OCI-LY7 (cell line): ENCODE results near the gene FAM217A. TPM values are rescaled to one million over a fixed set of nuclear protein-coding genes. Genes with fewer than 3 reads are reported as not detected.

ENCODE experiments used
- BruUV-seq: library from RNA; stranded (reverse); fragments of 400-500 nt; replicated peaks from 2 replicates; lab custom pipeline; 2021; lab: Mats Ljungman, UMichigan
- CTCF ChIA-PET: fragments of 300-600 bp; sonication (Branson Sonifier 250); formaldehyde crosslinking; loops from one replicate; lab custom pipeline; 2022; ENCODE audit warnings: antibody characterized with exemption; ENCODE audit not compliant: unreplicated experiment; lab: Charles Lee
- POLR2A ChIA-PET: fragments of 300-600 bp; sonication (Branson Sonifier 250); formaldehyde crosslinking; loops from one replicate; lab custom pipeline; 2022; ENCODE audit warnings: antibody characterized with exemption; lab: Charles Lee
- DNase-seq: peaks from one replicate; pipeline ENCODE4 v3.0.0-alpha.2; 2015; ENCODE audit warnings: low spot score
- H2AFZ ChIP-seq: fragments of 200-600 bp; sonication (generic), shearing (Covaris generic); 2 replicates; pipeline ENCODE4 v1.6.1; 2014; ENCODE audit warnings: mild to moderate bottlenecking, antibody characterized with exemption, low read length, moderate library complexity
- H3K27ac ChIP-seq: fragments of 200-600 bp; sonication (generic); 2 replicates; pipeline ENCODE4 v1.5.1; 2014; ENCODE audit warnings: mixed run types, low read depth, mild to moderate bottlenecking, moderate library complexity, low read length, inconsistent platforms; ENCODE audit not compliant: poor library complexity, severe bottlenecking
- H3K36me3 ChIP-seq: fragments of 200-600 bp; sonication (generic); 2 replicates; pipeline ENCODE4 v1.6.1; 2014; ENCODE audit warnings: mild to moderate bottlenecking, antibody characterized with exemption, low read length, moderate library complexity, mixed read lengths; ENCODE audit not compliant: insufficient read depth
- H3K4me1 ChIP-seq: fragments of 200-600 bp; sonication (generic); 2 replicates; pipeline ENCODE4 v1.5.1; 2014; ENCODE audit warnings: mild to moderate bottlenecking, low read length; ENCODE audit not compliant: insufficient read depth, poor library complexity, severe bottlenecking
- H3K4me2 ChIP-seq: fragments of 200-600 bp; sonication (generic); 2 replicates; pipeline ENCODE4 v1.6.1; 2014; ENCODE audit warnings: mild to moderate bottlenecking, low read length
- H3K4me3 ChIP-seq: fragments of 200-600 bp; sonication (generic); 2 replicates; pipeline ENCODE4 v1.5.1; 2014; ENCODE audit warnings: mild to moderate bottlenecking, low read depth, low read length; ENCODE audit not compliant: poor library complexity, severe bottlenecking
- H3K79me2 ChIP-seq: fragments of 200-600 bp; sonication (generic); 2 replicates; pipeline ENCODE4 v1.6.1; 2016; ENCODE audit warnings: low read depth, mild to moderate bottlenecking, low read length, moderate library complexity, mixed read lengths; ENCODE audit not compliant: insufficient read depth
- H3K9me2 ChIP-seq: fragments of 200-600 bp; sonication (generic); 2 replicates; pipeline ENCODE4 v1.6.1; 2016; ENCODE audit warnings: mild to moderate bottlenecking, low read length, mixed read lengths; ENCODE audit not compliant: insufficient read depth
- H3K9me3 ChIP-seq: fragments of 200-600 bp; sonication (generic); 2 replicates; pipeline ENCODE4 v1.6.1; 2014; ENCODE audit warnings: mild to moderate bottlenecking, mixed run types, low read length, mixed read lengths
- H4K20me1 ChIP-seq: fragments of 200-600 bp; sonication (generic); 2 replicates; pipeline ENCODE4 v1.6.1; 2014; ENCODE audit warnings: mild to moderate bottlenecking, antibody characterized with exemption, low read length, moderate library complexity, mixed read lengths; ENCODE audit not compliant: insufficient read depth
- CTCF ChIP-seq: fragments of 200-600 bp; sonication (generic); conservative IDR thresholded peaks from 2 replicates; pipeline ENCODE4 v1.5.1; 2014; ENCODE audit warnings: mild to moderate bottlenecking, antibody characterized with exemption, low read length, moderate library complexity, mixed read lengths
- EZH2phosphoT487 ChIP-seq: fragments of 200-600 bp; sonication (generic); IDR thresholded peaks from 2 replicates; pipeline ENCODE4 v1.6.1; 2018; ENCODE audit warnings: low read depth, borderline replicate concordance, mild to moderate bottlenecking, mixed run types, antibody characterized with exemption, low read length, moderate library complexity, mixed read lengths
- intact Hi-C: fragments of 100-400 bp; cut with micrococcal nuclease; formaldehyde crosslinking; loops from one replicate; pipeline ENCODE4 v1.10.0; 2022; ENCODE audit not compliant: unreplicated experiment
- total RNA-seq, 2 experiments: library from RNA; depleted of rRNA in 1 of 2; stranded (reverse); fragments of >200 nt in 1 of 2; shearing (Covaris generic) in 1 of 2; gene quantifications; 2 replicates each; pipeline ENCODE4 v1.2.3, GENCODE V29; 2014 to 2022

FAM217A gene
- total RNA-seq, 2 experiments from 2014 or later: not detected

GRCh38 chr6:4055420-4056041 is 23.4 kb downstream of the FAM217A start:
- peak; percentile 7 for DNase-seq
- H3K4me1 ChIP-seq: no peaks in the 10 kb centered on the region
- H3K4me2 ChIP-seq: no peak overlapping the region
- ChIA-PET POLR2A (interaction anchor here (1.2 to 1.3 kb wide), 4 partner anchors 14 to 34 kb away, joined by 3 to 7 read pairs (median 3); a partner anchor contains a TSS), CTCF (interaction anchor here (0.5 kb wide), 1 partner anchor 80 kb away, joined by 11 read pairs; the partner anchor contains the start of gene ECI2)
- intact Hi-C loops: loop anchor here (5.0 kb wide), 1 partner anchor 102 kb away; no protein-coding TSS in a partner anchor
- peak; percentile 57 for TF ChIP-seq CTCF
- TF ChIP-seq EZH2phosphoT487: no peak
- no peak overlapping the region for H3K4me3 ChIP-seq
- no peaks in the 10 kb centered on the region for H3K9me3 ChIP-seq
- H3K79me2 ChIP-seq: no peaks in the 10 kb centered on the region
- no peak overlapping the region for H3K27ac ChIP-seq
- BruUV-seq: no TSS peak
- peaks cover 100% of the 10 kb centered on the region for H3K36me3 ChIP-seq
- H3K9me2 ChIP-seq: no peaks in the 10 kb centered on the region
- no peak overlapping the region for H2AFZ ChIP-seq
- 0 out of 2 replicates have a peak, but pooled peaks cover 3% of the 10 kb centered on the region for H4K20me1 ChIP-seq

- no TSS peak for BruUV-seq
- POLR2A ChIA-PET: interaction anchor here (0.7 kb wide), 1 partner anchor 864 kb away, joined by 5 read pairs; no protein-coding TSS in a partner anchor
- H2AFZ ChIP-seq: no peak overlapping the region
- H3K4me2 ChIP-seq: no peak overlapping the region
- no peak overlapping the region for H3K4me3 ChIP-seq
- no peaks in the 10 kb centered on the region for H3K4me1 ChIP-seq
- H3K27ac ChIP-seq: no peak overlapping the region
- intact Hi-C loops: no loop called here
- H3K79me2 ChIP-seq: peaks cover 15% of the 10 kb centered on the region; the same call in 1 of the 2 replicates
- H3K9me2 ChIP-seq: no peaks in the 10 kb centered on the region
- TF ChIP-seq CTCF (no peak), EZH2phosphoT487 (no peak)
- H4K20me1 ChIP-seq: peaks cover 7% of the 10 kb centered on the region; the same call in 1 of the 2 replicates
- DNase-seq: no peak
- CTCF ChIA-PET: no interaction called here
- no peaks in the 10 kb centered on the region for H3K9me3 ChIP-seq
- peaks cover 96% of the 10 kb centered on the region for H3K36me3 ChIP-seq
These were observed 29.7 kb downstream of the FAM217A start for GRCh38 chr6:4049246-4049645.

GRCh38 chr6:4041480-4041879 is 37.5 kb downstream of the FAM217A start:
- no peak for DNase-seq
- Histone ChIP-seq H3K36me3 (peaks cover 97% of the 10 kb centered on the region), H2AFZ (no peak overlapping the region), H3K4me3 (no peak overlapping the region), H3K4me1 (no peaks in the 10 kb centered on the region), H4K20me1 (peaks cover 13% of the 10 kb centered on the region), H3K9me2 (no peaks in the 10 kb centered on the region), H3K4me2 (no peak overlapping the region), H3K9me3 (no peaks in the 10 kb centered on the region), H3K27ac (no peak overlapping the region), H3K79me2 (peaks cover 64% of the 10 kb centered on the region)
- ChIA-PET CTCF (no interaction called here), POLR2A (no interaction called here)
- intact Hi-C loops: no loop called here
- TF ChIP-seq CTCF (no peak), EZH2phosphoT487 (no peak)
- no TSS peak for BruUV-seq
